ENCODE results near the gene ELF2.
"Not testable (repeated sequence)": the region's sequence is repeated elsewhere in the genome, so short reads cannot be mapped to it uniquely, and the experiment has no call there.

ELF2 gene

GRCh38 chr4:139024686-139025085, 152.3 kb downstream of the ELF2 start:
- peak in 1 of 56 donors; percentile 2 for DNase-seq

DNA sequence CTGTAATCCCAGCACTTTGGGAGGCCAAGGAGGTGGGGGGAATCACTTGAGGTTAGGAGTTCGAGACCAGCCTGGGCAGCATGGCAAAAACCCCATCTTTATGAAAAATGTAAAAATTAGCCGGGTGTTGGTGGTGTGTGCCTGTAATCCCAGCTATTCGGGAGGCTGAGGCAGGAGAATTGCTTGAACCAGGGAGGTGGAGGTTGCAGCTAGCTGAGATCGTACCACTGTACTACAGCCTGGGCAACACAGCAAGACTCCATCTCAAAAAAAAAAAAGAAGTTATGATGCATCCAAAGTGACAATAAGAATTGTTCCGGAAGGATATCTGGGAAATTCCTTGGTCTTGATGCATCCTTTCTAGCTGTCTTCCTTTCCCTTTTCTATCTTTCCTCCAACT, 154.2 kb downstream of the ELF2 start:
- no peak for DNase-seq

DNA sequence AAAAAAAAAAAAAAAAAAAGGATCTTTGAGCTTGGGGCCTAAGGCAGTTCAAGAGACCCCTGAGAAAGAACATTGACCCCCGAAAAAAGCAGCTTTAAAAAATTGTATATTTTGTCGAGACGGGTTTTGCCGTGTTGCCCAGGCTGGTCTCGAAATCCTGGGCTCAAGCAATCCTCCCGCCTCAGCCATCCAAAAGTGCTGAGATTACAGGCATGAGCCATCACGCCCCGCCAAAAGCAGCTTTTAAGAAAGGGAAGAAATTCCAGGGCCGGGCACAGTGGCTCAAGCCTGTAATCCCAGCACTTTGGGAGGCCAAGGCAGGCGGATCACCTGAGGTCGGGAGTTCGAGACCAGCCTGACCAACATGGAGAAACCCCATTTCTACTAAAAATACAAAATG, 155.9 kb downstream of the ELF2 start:
- not testable (repeated sequence) for DNase-seq

DNA sequence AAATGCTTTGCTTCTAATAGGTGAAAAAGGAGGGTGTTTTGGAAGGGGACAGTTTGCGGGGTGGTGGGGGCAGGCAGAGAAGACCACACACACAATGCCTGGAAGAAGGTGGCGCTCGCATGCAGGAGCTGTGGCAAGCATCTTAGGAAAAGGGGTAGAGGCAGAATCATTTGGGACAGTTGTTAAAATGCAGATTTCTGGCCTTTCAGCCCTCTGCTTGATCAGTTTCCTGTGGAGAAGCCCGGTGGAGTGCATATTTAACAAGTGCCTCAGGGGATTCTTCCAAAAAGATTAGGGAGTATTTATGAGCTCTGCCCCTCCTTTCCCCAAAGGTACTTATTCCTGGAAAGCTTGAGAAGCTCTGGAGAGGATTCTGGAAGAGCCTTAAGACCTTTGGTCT, 156.6 kb downstream of the ELF2 start:
- peak in 1 of 56 donors; percentile 5 for DNase-seq

DNA sequence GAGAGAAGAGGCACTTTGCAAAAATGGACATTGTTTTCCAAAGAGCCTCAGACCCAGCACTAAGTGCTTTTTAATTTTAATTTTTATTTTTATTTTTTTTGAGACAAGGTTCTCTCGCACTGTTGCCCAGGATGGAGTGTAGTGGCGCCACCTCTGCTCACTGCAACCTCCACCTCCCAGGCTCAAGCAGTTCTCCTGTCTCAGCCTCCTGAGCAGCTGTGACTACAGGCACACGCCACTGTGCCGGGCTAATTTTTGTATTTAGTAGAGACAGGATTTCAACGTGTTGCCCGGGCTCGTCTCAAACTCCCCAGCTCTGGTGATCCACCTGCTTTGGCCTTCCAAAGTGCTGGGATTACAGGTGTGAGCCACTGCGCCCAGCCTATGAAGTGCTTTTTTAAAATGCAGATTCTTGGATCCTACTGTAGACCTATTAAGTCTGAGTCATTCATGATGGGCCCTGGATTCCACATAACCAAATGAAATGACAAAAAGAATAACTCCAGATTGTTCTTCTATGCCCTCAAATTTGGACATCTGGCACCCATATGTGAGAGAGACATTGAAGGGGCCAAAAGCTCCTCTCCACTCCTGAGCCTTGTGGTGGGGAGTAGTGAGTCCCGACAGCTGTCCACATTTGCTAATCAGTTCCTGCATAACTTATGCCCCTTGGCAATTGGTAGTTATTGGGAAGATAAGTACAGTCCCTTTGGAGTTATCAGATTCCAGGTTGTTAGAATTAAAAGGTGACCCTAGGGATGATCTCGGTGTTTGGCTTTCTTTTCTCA, 157.9 kb downstream of the ELF2 start:
- DNase-seq, result no peak

DNA sequence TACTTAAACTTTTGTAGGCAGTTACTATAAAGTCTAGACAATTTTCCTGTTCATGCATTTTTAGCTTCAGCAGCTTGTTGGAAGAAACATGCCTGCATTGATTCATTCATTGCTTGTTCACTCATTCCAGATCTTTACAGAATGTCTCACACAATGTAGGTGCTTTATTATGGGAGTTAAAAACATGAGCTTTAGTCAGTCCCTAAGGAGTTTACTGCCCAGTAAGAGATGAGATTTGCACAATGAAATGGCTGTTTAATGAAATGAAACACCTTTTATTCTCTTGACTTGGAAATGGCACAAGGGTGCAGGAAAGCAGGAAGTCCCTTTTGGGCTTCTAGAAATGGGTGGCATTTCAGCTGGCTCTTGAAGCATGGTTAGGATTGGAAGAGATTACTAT, 158.5 kb downstream of the ELF2 start:
- DNase-seq, result no peak

- no peak for DNase-seq
These were observed 159.2 kb downstream of the ELF2 start for GRCh38 chr4:139017861-139018260.

DNA sequence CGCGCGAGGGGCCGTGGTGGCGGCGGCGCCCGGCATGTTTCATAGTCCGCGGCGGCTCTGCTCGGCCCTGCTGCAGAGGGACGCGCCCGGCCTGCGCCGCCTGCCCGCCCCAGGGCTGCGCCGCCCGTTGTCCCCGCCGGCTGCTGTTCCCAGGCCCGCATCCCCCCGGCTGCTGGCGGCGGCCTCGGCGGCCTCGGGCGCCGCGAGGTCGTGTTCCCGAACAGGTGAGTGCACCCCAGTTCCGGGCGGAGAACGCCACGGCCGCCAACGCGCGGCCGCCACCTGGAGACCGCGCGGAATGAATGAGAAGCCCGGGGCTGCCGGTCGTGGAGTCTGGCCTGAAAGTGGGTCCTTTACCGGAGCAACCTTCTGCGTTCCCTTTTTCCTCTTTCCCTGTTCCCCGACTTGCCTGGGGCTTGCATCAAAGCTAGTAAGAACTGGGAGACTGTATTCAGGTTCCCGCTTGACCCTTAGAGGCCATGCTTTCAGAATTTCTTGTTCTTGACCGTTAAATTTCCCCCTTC, 161.0 kb downstream of the ELF2 start:
- peak in 27 of 56 donors; percentile 11 to 68 (median 40) for DNase-seq

DNA sequence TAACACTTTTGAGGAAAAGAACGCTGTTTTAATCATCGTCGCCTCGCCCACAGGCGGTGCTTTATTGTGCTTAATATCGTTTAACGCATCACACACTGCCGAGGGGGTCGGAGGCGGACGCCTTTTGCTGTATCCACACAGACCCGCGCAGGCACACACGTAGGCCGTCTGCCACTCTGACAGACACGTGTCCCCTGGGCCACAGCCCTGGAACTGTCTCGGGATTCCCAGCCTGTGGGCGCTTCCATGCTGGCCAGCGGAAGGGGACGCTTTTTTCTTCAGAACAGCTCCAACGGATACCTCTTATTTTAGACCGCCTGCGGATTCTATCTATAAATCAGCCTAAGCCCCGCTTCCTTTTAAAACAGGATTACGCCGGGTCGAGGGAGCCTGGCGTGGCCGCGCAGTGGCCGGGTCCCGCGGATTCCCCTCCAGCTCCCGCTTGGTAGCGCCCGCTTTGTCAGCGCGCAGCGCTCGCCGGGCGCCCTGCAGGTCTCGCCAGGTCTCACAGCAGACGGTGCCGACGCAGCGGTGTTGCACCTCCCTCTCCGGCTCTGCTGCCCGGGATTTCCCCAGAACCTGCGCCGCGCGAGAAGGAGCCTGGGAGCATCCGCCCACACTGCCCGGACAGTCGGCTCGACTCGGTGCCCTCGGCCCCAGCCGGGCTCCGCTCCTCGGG, 161.6 kb downstream of the ELF2 start, which contains the start of gene NOCT:
NOCT (plus strand) TSS at position 513 of the 679 bp plus-strand sequence. CDS start 201 bp downstream, outside the sequence.
- DNase-seq, result peak; percentile 32 to 92 (median 79)

GRCh38 chr4:139014371-139015268, 162.4 kb downstream of the ELF2 start:
- peak in 2 of 56 donors; percentile 24 to 39 for DNase-seq

GRCh38 chr4:139011225-139011950, 165.6 kb downstream of the ELF2 start:
- no peak for DNase-seq

- DNase-seq, result no peak
These were observed 167.3 kb downstream of the ELF2 start for GRCh38 chr4:139009702-139010101.

- not testable (repeated sequence) for DNase-seq
These were observed 168.7 kb downstream of the ELF2 start for GRCh38 chr4:139008278-139008677.

- DNase-seq, result no peak
These were observed 169.4 kb downstream of the ELF2 start for GRCh38 chr4:139007640-139008039.
